Measurements from ENCODE around the gene SLC16A7. TPM values are rescaled to one million over a fixed set of nuclear protein-coding genes. Genes with fewer than 3 reads are reported as not detected.

Gene SLC16A7
- total RNA-seq, 1 donor from 2014 or later = 38.8 TPM

GRCh38 chr12:59652130-59652529 is 56.3 kb downstream of the SLC16A7 start:
- H3K27me3 ChIP-seq = no peaks in the 10 kb centered on the region
- intact Hi-C loops (cut with DNase I) = no loop called here
- no peak for TF ChIP-seq POLR2A (IDR thresholded peaks at IDR 0.05)
- no peak for TF ChIP-seq CTCF (IDR thresholded peaks at IDR 0.05)
- no peak for TF ChIP-seq POLR2AphosphoS5 (IDR thresholded peaks at IDR 0.05; ENCODE audit: insufficient read depth in 1 of 2, low read depth in 1 of 2)
- H3K27ac ChIP-seq = no peak overlapping the region
- no peak for DNase-seq (ENCODE audit: extremely low spot score in 2 of 2)
- H3K4me1 ChIP-seq = peaks cover 18% of the 10 kb centered on the region
- no peak overlapping the region for H3K4me3 ChIP-seq
- no peaks in the 10 kb centered on the region for H3K9me3 ChIP-seq
- H3K36me3 ChIP-seq = no peaks in the 10 kb centered on the region

GRCh38 chr12:59654061-59654460 is 58.2 kb downstream of the SLC16A7 start:
- Histone ChIP-seq H3K36me3 (no peaks in the 10 kb centered on the region), H3K4me3 (no peak overlapping the region), H3K27me3 (no peaks in the 10 kb centered on the region), H3K4me1 (peaks cover 18% of the 10 kb centered on the region), H3K27ac (no peak overlapping the region), H3K9me3 (no peaks in the 10 kb centered on the region)
- TF ChIP-seq POLR2A (IDR thresholded peaks at IDR 0.05) = no peak
- TF ChIP-seq CTCF (IDR thresholded peaks at IDR 0.05) = no peak
- no peak for TF ChIP-seq POLR2AphosphoS5 (IDR thresholded peaks at IDR 0.05; ENCODE audit: insufficient read depth in 1 of 2, low read depth in 1 of 2)
- intact Hi-C loops (cut with DNase I) = no loop called here
- DNase-seq (ENCODE audit: extremely low spot score in 2 of 2) = no peak

GRCh38 chr12:59657266-59657665 is 61.4 kb downstream of the SLC16A7 start:
- TF ChIP-seq CTCF (IDR thresholded peaks at IDR 0.05) = no peak
- no peak for TF ChIP-seq POLR2A (IDR thresholded peaks at IDR 0.05)
- no peak for TF ChIP-seq POLR2AphosphoS5 (IDR thresholded peaks at IDR 0.05; ENCODE audit: insufficient read depth in 1 of 2, low read depth in 1 of 2)
- H3K27me3 ChIP-seq = no peaks in the 10 kb centered on the region
- intact Hi-C loops (cut with DNase I) = no loop called here
- peaks cover 8% of the 10 kb centered on the region for H3K4me1 ChIP-seq
- DNase-seq (ENCODE audit: extremely low spot score in 2 of 2) = no peak
- no peak overlapping the region for H3K4me3 ChIP-seq
- H3K9me3 ChIP-seq = no peaks in the 10 kb centered on the region
- H3K36me3 ChIP-seq = no peaks in the 10 kb centered on the region
- H3K27ac ChIP-seq = no peak overlapping the region

GRCh38 chr12:59657711-59658110 is 61.9 kb downstream of the SLC16A7 start:
- H3K4me1 ChIP-seq = peaks cover 8% of the 10 kb centered on the region
- H3K36me3 ChIP-seq = no peaks in the 10 kb centered on the region
- no peak for DNase-seq (ENCODE audit: extremely low spot score in 2 of 2)
- H3K27me3 ChIP-seq = no peaks in the 10 kb centered on the region
- H3K4me3 ChIP-seq = no peak overlapping the region
- TF ChIP-seq POLR2AphosphoS5 (IDR thresholded peaks at IDR 0.05; ENCODE audit: insufficient read depth in 1 of 2, low read depth in 1 of 2) = no peak
- no peak for TF ChIP-seq POLR2A (IDR thresholded peaks at IDR 0.05)
- no peak for TF ChIP-seq CTCF (IDR thresholded peaks at IDR 0.05)
- intact Hi-C loops (cut with DNase I) = no loop called here
- H3K27ac ChIP-seq = no peak overlapping the region
- no peaks in the 10 kb centered on the region for H3K9me3 ChIP-seq

GRCh38 chr12:59660148-59660547 is 64.3 kb downstream of the SLC16A7 start:
- no peak overlapping the region for H3K27ac ChIP-seq
- no peaks in the 10 kb centered on the region for H3K36me3 ChIP-seq
- intact Hi-C loops (cut with DNase I) = no loop called here

More at GRCh38 chr12:59660148-59660547, 64.3 kb downstream of the SLC16A7 start:
- no peak for DNase-seq (ENCODE audit: extremely low spot score in 2 of 2)
- Histone ChIP-seq H3K9me3 (no peaks in the 10 kb centered on the region), H3K27me3 (no peaks in the 10 kb centered on the region), H3K4me1 (peaks cover 8% of the 10 kb centered on the region), H3K4me3 (no peak overlapping the region)
- no peak for TF ChIP-seq POLR2AphosphoS5 (IDR thresholded peaks at IDR 0.05; ENCODE audit: insufficient read depth in 1 of 2, low read depth in 1 of 2)
- no peak for TF ChIP-seq CTCF (IDR thresholded peaks at IDR 0.05)
- no peak for TF ChIP-seq POLR2A (IDR thresholded peaks at IDR 0.05)

Data from vagina (tissue), 2 donors.